ENCODE measurements around the gene DDIT4. TPM values are rescaled to one million over a fixed set of nuclear protein-coding genes. Genes with fewer than 3 reads are reported as not detected.

Gene DDIT4
- total RNA-seq, 4 donors from 2014 or later: 64.5 to 356 (median 150) TPM

GRCh38 chr10:72255977-72256729 is 17.6 kb upstream of the DDIT4 start:
- peaks cover 67 to 83% (median 72%) of the 10 kb centered on the region in 4 donors for H3K4me1 ChIP-seq

DNA sequence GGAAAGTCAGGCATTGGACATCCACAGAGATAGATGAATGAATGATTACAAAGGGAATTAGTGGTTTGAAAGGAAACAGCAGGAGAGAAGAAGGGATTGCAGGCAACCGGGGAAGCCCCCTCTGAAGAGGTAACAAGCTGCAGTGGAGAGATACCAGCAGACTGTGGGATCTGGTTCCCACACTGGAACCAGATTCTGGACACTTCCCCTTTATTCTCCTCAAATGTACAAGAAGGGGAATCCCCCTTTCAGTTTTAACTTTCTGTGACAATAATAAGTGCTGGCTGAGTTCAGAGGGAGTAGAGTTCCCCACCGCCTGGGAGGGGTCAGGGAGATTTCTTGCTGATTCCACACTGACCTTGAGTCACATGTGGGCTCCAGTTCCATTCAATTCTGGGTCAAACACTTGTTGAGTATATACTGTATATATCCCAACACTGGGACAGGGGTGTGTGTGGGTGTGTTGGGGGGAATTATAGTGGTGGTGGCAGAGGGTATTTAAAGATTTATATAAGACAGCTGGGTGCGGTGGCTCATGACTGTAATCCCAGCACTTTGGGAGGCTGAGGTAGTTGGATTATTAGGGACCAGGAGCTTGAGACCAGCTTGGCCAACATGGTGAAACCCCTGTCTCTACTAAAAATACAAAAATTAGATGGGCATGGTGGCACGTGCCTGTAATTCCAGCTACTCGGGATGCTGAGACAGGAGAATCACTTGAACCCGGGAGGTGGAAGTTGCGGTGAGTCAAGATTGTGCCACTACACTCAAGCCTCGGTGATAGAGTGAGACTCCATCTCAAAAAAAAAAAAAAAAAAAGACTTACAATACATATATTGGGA is 16.5 kb upstream of the DDIT4 start:
- TF ChIP-seq POLR2A (IDR thresholded peaks at IDR 0.05): no peak
- TF ChIP-seq POLR2AphosphoS5 (IDR thresholded peaks at IDR 0.05): no peak
- no peak for TF ChIP-seq CTCF (IDR thresholded peaks at IDR 0.05)
- TF ChIP-seq EP300 (IDR thresholded peaks at IDR 0.05; ENCODE audit: low read depth): no peak

More at GRCh38 chr10:72255977-72256729, 17.6 kb upstream of the DDIT4 start:
- no peaks in the 10 kb centered on the region for H3K9me3 ChIP-seq
- in situ Hi-C loops (cut with MboI; ENCODE audit: low pct_ligation_motif_present in 1 of 4, low pct_unique_long_range_greater_than_20kb in 1 of 4, low sequenced_read_pairs in 3 of 4): no loop called here
- H3K27ac ChIP-seq: peak overlapping the region; percentile 89 to 96 (median 94)
- H3K4me3 ChIP-seq: no peak overlapping the region
- WGBS, 2 donors (ENCODE audit: low coverage in 1 of 2): 92% methylated on average over 6 of the region's 6 CpGs; no CpG with 5 or more reads in 1 of the 2 donors
- no peaks in the 10 kb centered on the region for H3K36me3 ChIP-seq
- TF ChIP-seq POLR2AphosphoS5 (IDR thresholded peaks at IDR 0.05) (no peak), POLR2A (IDR thresholded peaks at IDR 0.05) (no peak), EP300 (IDR thresholded peaks at IDR 0.05; ENCODE audit: low read depth) (no peak), CTCF (IDR thresholded peaks at IDR 0.05) (no peak)
- no peaks in the 10 kb centered on the region for H3K27me3 ChIP-seq
- no peak for DNase-seq
- intact Hi-C loops (cut with DNase I; ENCODE audit: low total_unique reads): no loop called here

DNA sequence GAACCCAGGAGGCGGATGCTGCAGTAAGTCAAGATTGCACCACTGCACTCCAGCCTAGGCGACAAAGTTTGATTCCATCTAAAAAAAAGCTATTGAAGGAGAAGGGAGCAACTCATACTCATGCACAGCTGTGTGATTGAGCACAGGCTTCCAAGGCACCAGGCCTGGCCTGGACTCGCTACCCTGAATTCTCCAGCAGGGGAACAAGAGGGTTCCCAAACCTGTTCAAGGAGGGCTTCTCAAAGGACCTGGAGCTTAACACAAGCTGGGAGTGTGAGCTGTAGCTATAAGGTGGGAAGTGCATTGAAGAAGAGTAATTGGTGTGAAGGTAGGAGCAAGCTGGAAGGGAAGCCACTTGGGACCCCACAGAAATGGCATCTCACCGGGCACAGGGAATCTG is 15.1 kb upstream of the DDIT4 start:
- 96 to 100% methylated on average over 3 to 4 of the region's 4 CpGs for WGBS, 2 donors (ENCODE audit: low coverage in 1 of 2)
- in situ Hi-C loops (cut with MboI; ENCODE audit: low pct_ligation_motif_present in 1 of 4, low pct_unique_long_range_greater_than_20kb in 1 of 4, low sequenced_read_pairs in 3 of 4) (no loop called here), intact Hi-C loops (cut with DNase I; ENCODE audit: low total_unique reads) (no loop called here)
- peak overlapping the region; percentile 89 to 94 (median 90) for H3K27ac ChIP-seq
- no peak overlapping the region for H3K4me3 ChIP-seq
- peaks cover 71 to 89% (median 77%) of the 10 kb centered on the region in 4 donors for H3K4me1 ChIP-seq
- no peak for TF ChIP-seq CTCF (IDR thresholded peaks at IDR 0.05)
- no peak for TF ChIP-seq POLR2AphosphoS5 (IDR thresholded peaks at IDR 0.05)
- no peak for TF ChIP-seq EP300 (IDR thresholded peaks at IDR 0.05; ENCODE audit: low read depth)
- no peak for TF ChIP-seq POLR2A (IDR thresholded peaks at IDR 0.05)
- no peaks in the 10 kb centered on the region for H3K36me3 ChIP-seq
- H3K9me3 ChIP-seq: no peaks in the 10 kb centered on the region
- H3K27me3 ChIP-seq: no peaks in the 10 kb centered on the region
- DNase-seq: no peak

More for the DNA sequence above, 16.5 kb upstream of the DDIT4 start:
- WGBS, 2 donors (ENCODE audit: low coverage in 1 of 2): 77 to 80% methylated on average over 4 to 8 of the region's 8 CpGs
- H3K36me3 ChIP-seq: no peaks in the 10 kb centered on the region
- H3K4me1 ChIP-seq: peaks cover 77 to 87% (median 78%) of the 10 kb centered on the region in 4 donors
- intact Hi-C loops (cut with DNase I; ENCODE audit: low total_unique reads) (no loop called here), in situ Hi-C loops (cut with MboI; ENCODE audit: low pct_ligation_motif_present in 1 of 4, low pct_unique_long_range_greater_than_20kb in 1 of 4, low sequenced_read_pairs in 3 of 4) (no loop called here)
- peak overlapping the region; percentile 89 to 96 (median 94) for H3K27ac ChIP-seq
- H3K27me3 ChIP-seq: no peaks in the 10 kb centered on the region
- no peak overlapping the region for H3K4me3 ChIP-seq
- H3K9me3 ChIP-seq: no peaks in the 10 kb centered on the region
- peak; percentile 42 for DNase-seq
